PC-3 (cell line): ENCODE data around the gene NFATC2IP.

ENCODE experiments used
- EZH2 ChIP-seq: fragments of 300-600 bp; sonication (generic); IDR thresholded peaks from one replicate; pipeline ENCODE4 v1.6.1; 2017; ENCODE audit warnings: antibody characterized with exemption, mild to moderate bottlenecking, low read length; ENCODE audit not compliant: unreplicated experiment
- EZH2phosphoT487 ChIP-seq: fragments of 300-600 bp; sonication (generic); IDR thresholded peaks from 2 replicates; pipeline ENCODE4 v1.6.1; 2018; ENCODE audit warnings: mild to moderate bottlenecking, antibody characterized with exemption, low read length, borderline replicate concordance
- TF ChIP-seq, protein P1 (sequence below): fragments of 300-600 bp; sonication (generic); conservative IDR thresholded peaks from 2 replicates; pipeline ENCODE4 v1.5.1; 2017; ENCODE audit warnings: antibody characterized with exemption, low read depth, mild to moderate bottlenecking, low read length

DNA sequence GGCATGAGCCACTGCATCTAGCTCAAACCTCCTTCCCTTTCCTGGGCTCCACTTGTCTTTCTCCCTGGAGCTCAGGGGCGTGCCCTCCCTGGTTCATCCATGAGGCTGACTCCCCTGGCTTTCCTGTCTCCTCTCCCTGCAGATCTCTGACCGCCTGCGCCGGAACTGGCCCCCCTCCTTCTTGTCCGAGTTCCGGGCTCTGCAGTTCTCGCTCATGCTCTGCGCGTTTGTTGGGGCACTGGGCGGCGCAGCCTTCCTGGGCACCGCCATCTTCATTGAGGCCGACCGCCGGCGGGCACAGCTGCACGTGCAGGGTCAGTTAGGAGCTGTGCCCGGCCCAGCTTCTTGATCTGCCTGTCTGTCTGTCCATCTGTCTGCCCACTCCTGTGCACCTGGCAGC lies 32.9 kb downstream of the NFATC2IP start:
- TF ChIP-seq, protein P1, sequence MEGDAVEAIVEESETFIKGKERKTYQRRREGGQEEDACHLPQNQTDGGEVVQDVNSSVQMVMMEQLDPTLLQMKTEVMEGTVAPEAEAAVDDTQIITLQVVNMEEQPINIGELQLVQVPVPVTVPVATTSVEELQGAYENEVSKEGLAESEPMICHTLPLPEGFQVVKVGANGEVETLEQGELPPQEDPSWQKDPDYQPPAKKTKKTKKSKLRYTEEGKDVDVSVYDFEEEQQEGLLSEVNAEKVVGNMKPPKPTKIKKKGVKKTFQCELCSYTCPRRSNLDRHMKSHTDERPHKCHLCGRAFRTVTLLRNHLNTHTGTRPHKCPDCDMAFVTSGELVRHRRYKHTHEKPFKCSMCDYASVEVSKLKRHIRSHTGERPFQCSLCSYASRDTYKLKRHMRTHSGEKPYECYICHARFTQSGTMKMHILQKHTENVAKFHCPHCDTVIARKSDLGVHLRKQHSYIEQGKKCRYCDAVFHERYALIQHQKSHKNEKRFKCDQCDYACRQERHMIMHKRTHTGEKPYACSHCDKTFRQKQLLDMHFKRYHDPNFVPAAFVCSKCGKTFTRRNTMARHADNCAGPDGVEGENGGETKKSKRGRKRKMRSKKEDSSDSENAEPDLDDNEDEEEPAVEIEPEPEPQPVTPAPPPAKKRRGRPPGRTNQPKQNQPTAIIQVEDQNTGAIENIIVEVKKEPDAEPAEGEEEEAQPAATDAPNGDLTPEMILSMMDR, result no peak
- no peak for TF ChIP-seq EZH2phosphoT487
- TF ChIP-seq EZH2, result no peak
